HG03159 (cell line): ENCODE measurements around the gene LRRC47.

Experiments
- ATAC-seq: cut with Tn5 transposase; IDR thresholded peaks from one replicate; pipeline ENCODE4 v1.9.1; 2021; ENCODE audit warnings: mild to moderate bottlenecking, moderate library complexity; ENCODE audit not compliant: unreplicated experiment

LRRC47 gene

DNA sequence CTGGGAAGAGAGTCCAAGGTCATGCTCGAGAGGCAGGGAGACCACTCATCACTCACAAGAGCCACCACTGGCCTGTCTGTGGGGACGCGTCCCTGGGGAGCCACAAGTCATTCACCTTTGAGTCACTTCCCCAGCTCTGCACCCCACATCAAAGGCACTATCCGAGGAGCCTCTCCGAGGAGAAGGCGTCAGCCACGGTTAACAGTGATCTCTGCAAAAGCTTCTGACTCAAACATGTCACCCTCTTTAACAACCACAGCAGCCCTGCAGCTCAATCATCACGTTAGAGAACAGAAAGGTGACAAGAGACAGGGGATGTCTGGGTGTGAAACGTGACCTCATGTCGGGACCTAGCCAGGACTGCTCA lies 9.0 kb downstream of the LRRC47 start:
- no peak for ATAC-seq

GRCh38 chr1:3786468-3787348 lies 9.6 kb downstream of the LRRC47 start:
- no peak for ATAC-seq

GRCh38 chr1:3785456-3786157 lies 10.7 kb downstream of the LRRC47 start:
- ATAC-seq, result no peak

- no peak for ATAC-seq
Observed at GRCh38 chr1:3785045-3785444, 11.3 kb downstream of the LRRC47 start.

- no peak for ATAC-seq
Observed at GRCh38 chr1:3783651-3784474, 12.4 kb downstream of the LRRC47 start.

DNA sequence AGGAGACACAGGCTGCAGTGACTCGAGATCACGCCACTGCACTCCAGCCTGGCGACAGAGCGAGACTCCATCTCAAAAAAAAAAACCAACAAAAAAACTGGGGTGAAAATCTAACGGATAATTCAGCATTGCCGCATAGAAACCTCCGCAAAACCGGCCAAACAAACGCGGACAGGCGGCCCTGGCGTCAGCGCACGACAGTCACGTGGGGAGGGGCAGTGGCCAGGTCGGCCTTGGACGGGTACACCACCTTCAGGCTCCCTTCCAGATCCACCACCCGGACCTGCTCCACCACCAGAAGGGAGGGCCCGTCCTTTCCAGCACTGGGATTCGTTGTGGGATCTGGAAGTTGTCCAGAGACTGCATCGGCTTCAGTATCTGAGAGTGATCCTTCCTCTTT lies 15.4 kb downstream of the LRRC47 start:
- ATAC-seq, result no peak

- no peak for ATAC-seq
Observed at GRCh38 chr1:3779912-3780416, 16.3 kb downstream of the LRRC47 start.

DNA sequence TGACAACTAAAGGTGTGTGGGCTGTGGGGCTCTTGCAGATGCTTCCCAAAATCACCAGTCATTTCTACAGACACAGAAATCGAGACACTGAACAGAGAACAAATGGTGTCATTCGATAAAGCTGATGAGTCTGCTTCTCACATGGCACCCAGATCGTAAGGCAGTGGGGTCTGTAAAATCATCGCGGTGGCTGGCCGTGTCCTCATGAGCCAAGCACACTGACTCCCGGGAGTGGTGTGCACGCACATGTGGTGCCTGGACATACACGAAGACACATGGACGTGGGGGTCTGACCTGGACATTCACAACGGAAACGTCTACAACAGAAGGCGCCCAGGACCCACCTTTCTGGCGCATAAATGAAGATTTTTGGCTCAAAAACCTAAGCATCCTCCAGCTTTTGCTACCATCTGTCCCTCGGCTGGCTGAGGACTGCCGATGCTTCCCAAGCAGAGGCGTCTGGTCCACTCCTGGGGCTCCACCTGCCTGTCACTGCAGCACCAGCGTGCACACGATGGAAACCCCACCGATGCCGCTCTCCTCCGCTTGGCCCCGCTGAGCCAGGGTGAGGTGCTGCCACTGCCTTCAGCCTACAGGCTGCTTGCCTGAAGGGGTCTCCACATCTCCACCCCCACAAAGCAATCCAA lies 16.9 kb downstream of the LRRC47 start:
- no peak for ATAC-seq

- no peak for ATAC-seq
Observed at GRCh38 chr1:3778590-3779264, 17.6 kb downstream of the LRRC47 start.

- no peak for ATAC-seq
Observed at GRCh38 chr1:3777647-3778589, 18.4 kb downstream of the LRRC47 start.

GRCh38 chr1:3777078-3777547 lies 19.2 kb downstream of the LRRC47 start:
- no peak for ATAC-seq

GRCh38 chr1:3776231-3776961 lies 19.9 kb downstream of the LRRC47 start:
- ATAC-seq, result no peak

DNA sequence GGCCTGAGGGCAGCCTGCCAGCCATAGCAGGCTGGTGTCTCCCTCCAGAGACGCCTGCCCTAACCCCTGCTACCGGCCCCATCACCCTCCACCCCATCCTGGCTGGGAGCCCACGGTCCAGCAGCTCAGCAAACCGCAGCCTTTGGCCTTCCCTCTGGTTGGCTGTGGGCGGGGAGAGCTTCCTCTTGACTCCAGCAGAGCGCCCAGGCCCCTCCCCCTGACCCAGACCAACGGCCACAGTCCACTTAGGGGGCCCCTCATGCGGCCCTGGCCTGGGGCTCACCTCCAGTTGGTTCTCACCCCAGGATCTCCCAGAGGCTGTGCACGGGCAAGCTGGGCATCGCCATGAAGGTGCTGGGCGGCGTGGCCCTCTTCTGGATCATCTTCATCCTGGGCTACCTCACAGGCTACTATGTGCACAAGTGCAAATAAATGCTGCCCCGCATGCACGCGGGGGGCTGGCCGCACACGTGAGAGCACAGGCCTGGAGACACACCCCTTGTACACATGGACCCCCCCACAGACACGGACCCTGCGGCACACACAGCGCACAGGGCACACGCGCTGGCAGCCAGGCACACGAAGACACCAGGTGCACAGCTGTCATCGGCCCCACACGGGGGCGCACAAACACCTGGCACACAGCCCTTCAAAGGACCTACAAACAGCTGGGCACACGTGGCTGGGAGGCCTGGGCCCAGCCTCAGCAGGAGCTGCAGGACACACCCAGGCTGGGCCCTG lies 20.6 kb downstream of the LRRC47 start:
- ATAC-seq, result no peak

GRCh38 chr1:3774946-3775489 lies 21.3 kb downstream of the LRRC47 start:
- no peak for ATAC-seq

DNA sequence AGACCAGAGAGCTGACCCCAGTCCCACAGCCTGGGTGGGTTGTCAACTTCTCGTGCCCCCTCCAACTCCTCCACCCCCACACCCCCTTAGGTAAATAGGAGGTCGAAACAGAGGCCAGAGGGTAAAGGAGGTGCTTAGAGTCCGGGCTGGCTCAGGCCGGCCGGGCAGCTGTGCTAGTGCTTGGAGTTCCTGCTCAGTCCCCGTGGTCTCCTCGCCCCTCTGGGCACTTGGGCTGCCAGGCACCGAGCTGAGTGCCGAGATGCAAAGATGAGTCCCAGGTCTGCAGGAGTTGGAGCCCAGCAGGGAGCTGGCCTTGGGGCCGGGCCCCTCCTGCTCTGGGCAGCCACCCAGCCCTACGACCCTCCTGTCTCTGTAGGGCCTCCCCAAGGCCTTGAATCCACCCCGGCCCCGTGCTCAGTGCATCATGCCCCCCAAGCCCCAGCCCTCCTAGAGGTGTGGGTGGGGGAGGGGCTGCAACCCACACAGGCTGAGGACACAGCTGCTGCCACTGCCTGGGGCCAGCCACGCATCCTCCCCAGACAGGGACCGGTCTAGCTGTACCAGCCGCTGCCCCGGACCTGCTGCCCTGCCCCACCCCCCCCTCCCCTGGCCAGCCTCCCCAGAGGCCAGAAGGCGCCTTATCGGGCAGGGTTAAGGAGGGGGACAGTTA lies 21.9 kb downstream of the LRRC47 start:
- no peak for ATAC-seq

GRCh38 chr1:3773572-3774275 lies 22.6 kb downstream of the LRRC47 start:
- ATAC-seq, result no peak
